Peyer's patch (tissue), 4 donors: ENCODE data around the gene C8B. TPM values are rescaled to one million over a fixed set of nuclear protein-coding genes. Genes with fewer than 3 reads are reported as not detected.

ENCODE experiments used
- DNase-seq, 3 donors: peaks; one replicate each; pipeline ENCODE4 v3.0.0-alpha.2; 2017 to 2019
- H3K27ac ChIP-seq, 4 donors: fragments of 200-600 bp; sonication (generic); one replicate each; pipeline ENCODE4 v1.5.1; 2016 to 2019
- H3K27me3 ChIP-seq, 2 donors: fragments of 200-600 bp; sonication (generic); one replicate each; pipeline ENCODE4 v1.5.1; 2019
- H3K36me3 ChIP-seq, 3 donors: fragments of 200-600 bp; sonication (generic); one replicate each; pipeline ENCODE4 v1.5.1; 2016 to 2019
- H3K4me1 ChIP-seq, 4 donors: fragments of 200-600 bp; sonication (generic); one replicate each; pipeline ENCODE4 v1.5.1; 2016 to 2019
- H3K4me3 ChIP-seq, 4 donors: fragments of 200-600 bp; sonication (generic); 1 replicate in 3 of 4; 2 replicates in 1 of 4; pipeline ENCODE4 v1.5.1; 2016 to 2019; ENCODE audit warnings: mild to moderate bottlenecking in 1 of 4
- H3K9me3 ChIP-seq, 4 donors: fragments of 200-600 bp; sonication (generic); one replicate each; pipeline ENCODE4 v1.5.1; 2016 to 2019; ENCODE audit warnings: mild to moderate bottlenecking in 1 of 4
- POLR2A ChIP-seq, 2 donors: fragments of 450-650 bp; IDR thresholded peaks; one replicate each; pipeline ENCODE4 v1.5.1; 2017; ENCODE audit warnings: antibody characterized with exemption in 2 of 2, mild to moderate bottlenecking in 2 of 2, moderate library complexity in 2 of 2
- total RNA-seq, 4 donors: library from RNA; depleted of rRNA; stranded (reverse); fragments of >200 nt; gene quantifications; one replicate each; pipeline ENCODE4 v1.1.0, GENCODE V29; 2016
- TF ChIP-seq, protein P1 (sequence below), 6 experiments: fragments of 450-650 bp in 4 of 6; fragments of 200-600 bp in 2 of 6; sonication (generic) in 1 of 6; IDR thresholded peaks; one replicate each; pipeline ENCODE4 v1.5.1; 2017 to 2019; ENCODE audit warnings: antibody characterized with exemption in 6 of 6, mild to moderate bottlenecking in 3 of 6, moderate library complexity in 1 of 6

Gene C8B
- total RNA-seq, 4 donors from 2014 or later = not detected

DNA sequence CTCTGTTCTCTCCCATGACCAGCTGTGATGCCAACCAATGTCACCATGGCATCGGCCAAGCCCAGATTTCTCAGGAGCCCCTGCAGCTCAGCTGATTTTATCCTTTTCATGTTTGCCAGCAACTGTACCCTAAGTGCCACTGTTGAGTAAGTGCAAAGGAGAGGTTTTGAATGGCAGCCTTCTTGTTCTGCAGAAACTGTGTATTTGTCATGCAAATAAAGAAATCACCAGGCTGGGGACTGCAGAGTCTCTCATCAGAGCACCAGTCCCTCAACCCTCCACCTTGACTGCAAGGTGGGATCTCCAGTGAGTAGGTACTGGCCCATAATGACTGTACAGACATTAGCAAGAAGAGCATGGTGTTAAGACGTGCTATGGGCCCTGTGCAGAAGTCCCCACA lies 26.6 kb downstream of the C8B start:
- TF ChIP-seq POLR2A (IDR thresholded peaks at IDR 0.05) = no peak
- TF ChIP-seq, protein P1, sequence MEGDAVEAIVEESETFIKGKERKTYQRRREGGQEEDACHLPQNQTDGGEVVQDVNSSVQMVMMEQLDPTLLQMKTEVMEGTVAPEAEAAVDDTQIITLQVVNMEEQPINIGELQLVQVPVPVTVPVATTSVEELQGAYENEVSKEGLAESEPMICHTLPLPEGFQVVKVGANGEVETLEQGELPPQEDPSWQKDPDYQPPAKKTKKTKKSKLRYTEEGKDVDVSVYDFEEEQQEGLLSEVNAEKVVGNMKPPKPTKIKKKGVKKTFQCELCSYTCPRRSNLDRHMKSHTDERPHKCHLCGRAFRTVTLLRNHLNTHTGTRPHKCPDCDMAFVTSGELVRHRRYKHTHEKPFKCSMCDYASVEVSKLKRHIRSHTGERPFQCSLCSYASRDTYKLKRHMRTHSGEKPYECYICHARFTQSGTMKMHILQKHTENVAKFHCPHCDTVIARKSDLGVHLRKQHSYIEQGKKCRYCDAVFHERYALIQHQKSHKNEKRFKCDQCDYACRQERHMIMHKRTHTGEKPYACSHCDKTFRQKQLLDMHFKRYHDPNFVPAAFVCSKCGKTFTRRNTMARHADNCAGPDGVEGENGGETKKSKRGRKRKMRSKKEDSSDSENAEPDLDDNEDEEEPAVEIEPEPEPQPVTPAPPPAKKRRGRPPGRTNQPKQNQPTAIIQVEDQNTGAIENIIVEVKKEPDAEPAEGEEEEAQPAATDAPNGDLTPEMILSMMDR (IDR thresholded peaks at IDR 0.05) = no peak
- no peak overlapping the region for H3K4me3 ChIP-seq
- H3K27ac ChIP-seq = no peak overlapping the region
- no peaks in the 10 kb centered on the region for H3K27me3 ChIP-seq
- DNase-seq = no peak
- no peaks in the 10 kb centered on the region for H3K4me1 ChIP-seq
- no peaks in the 10 kb centered on the region for H3K36me3 ChIP-seq
- no peaks in the 10 kb centered on the region for H3K9me3 ChIP-seq

DNA sequence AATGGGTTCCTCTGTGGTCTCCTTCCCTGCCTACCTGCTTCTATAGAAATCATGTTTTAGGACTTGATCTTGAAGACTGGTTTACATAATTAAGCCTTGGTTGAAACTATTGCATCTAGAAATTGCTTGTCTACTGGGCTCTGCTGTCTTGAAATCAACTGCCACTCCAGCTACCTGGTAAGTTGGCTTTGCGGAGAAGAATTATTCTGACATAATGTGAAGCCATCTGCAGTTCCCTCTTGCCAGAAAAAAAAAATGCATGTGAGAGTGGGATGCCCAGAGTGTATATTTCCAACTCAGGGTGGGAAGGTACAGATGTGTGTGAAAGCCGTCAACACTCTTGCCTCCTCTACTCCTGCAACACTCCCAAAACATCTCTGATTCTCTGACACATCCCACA lies 27.2 kb downstream of the C8B start:
- no peak for DNase-seq
- TF ChIP-seq, protein P1 (IDR thresholded peaks at IDR 0.05) = no peak
- Histone ChIP-seq H3K36me3 (no peaks in the 10 kb centered on the region), H3K4me3 (no peak overlapping the region), H3K4me1 (no peaks in the 10 kb centered on the region), H3K27ac (no peak overlapping the region), H3K27me3 (no peaks in the 10 kb centered on the region), H3K9me3 (no peaks in the 10 kb centered on the region)

DNA sequence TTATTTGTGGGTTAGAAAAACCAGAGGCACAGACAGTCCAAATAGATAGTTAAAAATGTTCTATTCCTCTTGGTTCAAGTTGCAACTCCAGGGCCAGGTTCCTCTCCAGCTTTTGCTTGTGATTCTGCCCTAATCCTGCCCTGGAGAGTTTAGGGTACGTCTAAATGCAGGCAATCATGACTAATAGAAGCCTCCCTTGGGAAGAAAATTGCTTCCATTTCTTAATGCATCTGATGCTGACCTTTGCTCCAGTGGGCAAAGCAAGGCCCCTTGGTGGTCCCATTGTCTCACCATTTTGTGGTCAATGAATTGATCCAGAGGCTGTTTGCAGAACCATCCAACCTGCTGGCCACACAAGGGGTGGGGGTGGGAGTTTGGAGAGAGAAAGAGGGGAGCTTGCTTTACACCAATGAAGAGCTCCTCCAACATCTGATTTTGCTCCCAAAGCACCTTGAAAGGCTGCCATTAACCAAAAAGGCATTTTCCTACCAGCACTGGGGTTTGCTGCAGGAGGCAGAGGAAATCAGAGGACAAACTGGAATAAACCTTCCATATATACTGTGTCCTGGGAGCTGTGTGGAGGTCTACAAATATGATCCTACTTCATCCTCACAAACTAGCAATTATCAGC lies 31.3 kb downstream of the C8B start:
- Histone ChIP-seq H3K36me3 (no peaks in the 10 kb centered on the region), H3K4me1 (no peaks in the 10 kb centered on the region), H3K4me3 (no peak overlapping the region), H3K9me3 (no peaks in the 10 kb centered on the region), H3K27ac (no peak overlapping the region), H3K27me3 (no peaks in the 10 kb centered on the region)
- DNase-seq = no peak
- TF ChIP-seq, protein P1 (IDR thresholded peaks at IDR 0.05) = no peak
- TF ChIP-seq POLR2A (IDR thresholded peaks at IDR 0.05) = no peak

DNA sequence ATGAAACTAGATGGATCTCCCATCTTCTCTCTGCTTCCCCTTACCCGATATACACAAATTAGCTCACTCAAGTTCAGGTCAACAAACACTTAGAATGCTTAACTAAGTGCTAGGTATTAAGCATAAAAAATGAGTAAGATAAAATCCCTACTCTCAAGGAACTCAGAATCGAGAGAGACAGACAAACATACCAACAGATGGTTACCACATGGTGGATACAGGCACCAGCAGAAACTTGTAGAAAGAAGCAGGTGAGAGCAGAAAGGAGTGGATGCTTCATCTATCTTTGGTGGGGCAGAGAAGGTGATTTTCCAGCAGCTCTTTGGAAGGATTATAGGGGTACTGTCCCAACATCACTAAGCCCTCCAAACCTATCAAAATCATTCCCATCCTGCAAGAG lies 32.2 kb downstream of the C8B start:
- DNase-seq = no peak
- TF ChIP-seq, protein P1 (IDR thresholded peaks at IDR 0.05) = no peak
- TF ChIP-seq POLR2A (IDR thresholded peaks at IDR 0.05) = no peak
- Histone ChIP-seq H3K27me3 (no peaks in the 10 kb centered on the region), H3K4me3 (no peak overlapping the region), H3K36me3 (no peaks in the 10 kb centered on the region), H3K9me3 (no peaks in the 10 kb centered on the region), H3K27ac (no peak overlapping the region), H3K4me1 (no peaks in the 10 kb centered on the region)

DNA sequence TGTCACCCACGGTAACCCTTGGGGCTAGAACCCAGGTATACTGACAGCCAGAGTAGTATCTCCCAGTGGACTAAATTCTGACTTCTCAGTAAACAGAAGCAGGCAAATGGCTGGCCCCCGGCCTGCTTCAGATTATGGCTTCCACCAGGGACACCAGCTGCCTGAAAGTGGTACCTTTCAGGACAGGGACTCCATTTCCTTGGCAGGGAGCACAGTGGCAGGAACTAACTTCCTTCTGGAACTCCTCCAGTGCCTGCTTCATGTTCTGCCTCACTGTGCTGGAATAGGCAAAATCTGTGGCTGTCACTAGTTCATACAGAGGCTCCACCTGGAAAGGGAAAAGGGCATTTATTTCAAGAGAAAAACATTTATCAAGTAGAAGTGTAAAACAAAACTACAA lies 32.7 kb downstream of the C8B start:
- H3K9me3 ChIP-seq = no peaks in the 10 kb centered on the region
- no peak for DNase-seq
- H3K27me3 ChIP-seq = no peaks in the 10 kb centered on the region
- H3K36me3 ChIP-seq = no peaks in the 10 kb centered on the region
- H3K4me3 ChIP-seq = no peak overlapping the region
- no peak for TF ChIP-seq POLR2A (IDR thresholded peaks at IDR 0.05)
- TF ChIP-seq, protein P1 (IDR thresholded peaks at IDR 0.05) = no peak
- H3K4me1 ChIP-seq = no peaks in the 10 kb centered on the region
- no peak overlapping the region for H3K27ac ChIP-seq

DNA sequence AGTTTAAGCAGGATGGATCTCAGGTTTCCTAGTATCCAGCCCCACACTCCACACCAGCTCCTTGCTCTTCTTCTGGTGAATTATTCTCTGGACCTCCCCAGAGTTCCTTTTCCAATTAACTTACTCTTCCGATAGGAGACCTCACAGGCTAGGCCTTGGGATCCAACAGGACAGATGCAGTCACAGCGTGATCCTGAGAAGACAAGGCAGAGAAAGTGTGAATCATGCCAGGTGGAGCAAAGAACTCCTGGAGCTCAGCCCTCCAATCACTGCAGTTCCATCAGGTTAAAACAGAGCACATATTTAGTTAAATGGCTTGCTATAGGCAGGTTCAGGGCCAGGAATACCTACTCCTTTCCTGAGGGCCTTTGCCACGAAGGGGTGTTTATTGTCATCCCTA lies 34.1 kb downstream of the C8B start:
- no peak for TF ChIP-seq POLR2A (IDR thresholded peaks at IDR 0.05)
- TF ChIP-seq, protein P1 (IDR thresholded peaks at IDR 0.05) = no peak
- Histone ChIP-seq H3K27me3 (no peaks in the 10 kb centered on the region), H3K27ac (no peak overlapping the region), H3K4me1 (no peaks in the 10 kb centered on the region), H3K4me3 (no peak overlapping the region), H3K36me3 (no peaks in the 10 kb centered on the region), H3K9me3 (no peaks in the 10 kb centered on the region)
- no peak for DNase-seq
